Measurements from ENCODE around the gene ANKS1B. TPM values are rescaled to one million over a fixed set of nuclear protein-coding genes. Genes with fewer than 3 reads are reported as not detected.

ANKS1B gene
- total and polyA plus RNA-seq, 10 of the 15 experiments (the other 5 are each of a cell fraction or from before 2014, with no cell fraction given), result 0.16 to 1.3 (median 0.82) TPM; not detected in 7

- ChIA-PET POLR2A (no interaction called here), CTCF (no interaction called here), SMC1A (ENCODE audit: uncharacterized antibody, unreplicated experiment) (no interaction called here), RAD21 (ENCODE audit: unreplicated experiment) (no interaction called here)
- DNase-seq (ENCODE audit: low read depth, low spot score) (no peak), FAIRE-seq (no peak), ATAC-seq (no peak)
- Histone ChIP-seq H3K27ac (ENCODE audit: control insufficient read depth, insufficient read depth) (no peak overlapping the region), H3K4me2 (ENCODE audit: control insufficient read depth, insufficient read depth) (no peak overlapping the region), H3K36me3 (ENCODE audit: control insufficient read depth in 2 of 2, insufficient read depth in 2 of 2, low read length in 1 of 2) (no peaks in the 10 kb centered on the region), H2AFZ (ENCODE audit: control insufficient read depth, low read depth, low read length) (no peak overlapping the region), H3K4me3 (no peak overlapping the region), H3K9ac (ENCODE audit: control insufficient read depth, insufficient read depth, low read length) (no peak overlapping the region), H4K20me1 (ENCODE audit: control insufficient read depth, insufficient read depth) (no peaks in the 10 kb centered on the region), H3K9me3 (replicated peaks; ENCODE audit: control insufficient read depth, insufficient read depth, low read length) (no peaks in the 10 kb centered on the region), H3K4me1 (ENCODE audit: control insufficient read depth, insufficient read depth, low read length) (no peaks in the 10 kb centered on the region), H3K79me2 (ENCODE audit: control insufficient read depth, insufficient read depth, low read length) (no peaks in the 10 kb centered on the region), H3K27me3 (replicated peaks in 1 of 2; ENCODE audit: control insufficient read depth in 2 of 2, insufficient read depth in 2 of 2, low read length in 1 of 2) (no peaks in the 10 kb centered on the region)
- intact Hi-C loops (cut with micrococcal nuclease; ENCODE audit: unreplicated experiment) (no loop called here), in situ Hi-C loops (cut with MboI) (no loop called here)
- TF ChIP-seq EZH2 (IDR thresholded peaks at IDR 0.05; ENCODE audit: borderline replicate concordance, control insufficient read depth, low read depth, low read length), result no peak
- no peak for TF ChIP-seq RAD21 (IDR thresholded peaks at IDR 0.05; ENCODE audit: insufficient read depth, low read depth, low read length)
- no peak for TF ChIP-seq NFXL1 (IDR thresholded peaks at IDR 0.05; ENCODE audit: borderline replicate concordance)
- TF ChIP-seq EED (IDR thresholded peaks at IDR 0.05; ENCODE audit: low read depth), result no peak
- no peak for TF ChIP-seq SUPT20H (IDR thresholded peaks at IDR 0.05; ENCODE audit: borderline replicate concordance, control insufficient read depth, low read depth, low read length)
- no peak for TF ChIP-seq CREM (IDR thresholded peaks at IDR 0.05; ENCODE audit: low read depth)
- TF ChIP-seq ZNF274 (IDR thresholded peaks at IDR 0.05; ENCODE audit: insufficient read depth, insufficient read length), result no peak
- TF ChIP-seq CBX3 (IDR thresholded peaks at IDR 0.05; ENCODE audit: borderline replicate concordance, low read depth), result no peak
- TF ChIP-seq ZBTB4 (CRISPR knock-in tag; IDR thresholded peaks at IDR 0.05), result no peak
- no peak for TF ChIP-seq CHD4 (IDR thresholded peaks at IDR 0.05)
- TF ChIP-seq NRF1 (conservative IDR thresholded peaks at IDR 0.05; ENCODE audit: low read depth, low read length), result no peak
- TF ChIP-seq MAX (IDR thresholded peaks at IDR 0.05; ENCODE audit: low read depth, low read length), result no peak
- TF ChIP-seq ZNF687 (IDR thresholded peaks at IDR 0.05), result no peak
- no peak for TF ChIP-seq RUNX3 (IDR thresholded peaks at IDR 0.05; ENCODE audit: low read length)
- no peak for TF ChIP-seq FOS (IDR thresholded peaks at IDR 0.05; ENCODE audit: borderline replicate concordance, extremely low read depth, insufficient read length)
- WGBS (ENCODE audit: insufficient coverage, insufficient replicate concordance, low lambda C conversion rate, missing lambda C conversion rate), result 67% methylated on average over 1 of the region's 1 CpG
- BruUV-seq (replicated peaks), result no TSS peak
These were observed 789.3 kb downstream of the ANKS1B start for GRCh38 chr12:99195474-99195873.
